Measurements from ENCODE around the gene PRKAG3.

The PRKAG3 gene

GRCh38 chr2:218823196-218823855 is 8.3 kb downstream of the PRKAG3 start:
- Histone ChIP-seq H3K79me2 (ENCODE audit: control insufficient read depth, insufficient read depth, low read length, unreplicated experiment) (no peaks in the 10 kb centered on the region), H3K27me3 (ENCODE audit: insufficient read depth, low read length) (no peaks in the 10 kb centered on the region; the same call in 1 of the 2 replicates), H3K36me3 (ENCODE audit: insufficient read depth, low read length) (no peaks in the 10 kb centered on the region), H2AFZ (ENCODE audit: low read length, unreplicated experiment) (no peak overlapping the region), H3K27ac (ENCODE audit: low read depth, low read length) (no peak overlapping the region), H3K4me1 (ENCODE audit: control insufficient read depth, insufficient read depth, low read length, unreplicated experiment) (peaks cover 3% of the 10 kb centered on the region), H3K4me3 (ENCODE audit: low read depth, low read length) (no peak overlapping the region)

GRCh38 chr2:218822622-218823021 is 9.0 kb downstream of the PRKAG3 start:
- Histone ChIP-seq H3K79me2 (ENCODE audit: control insufficient read depth, insufficient read depth, low read length, unreplicated experiment) (no peaks in the 10 kb centered on the region), H3K4me1 (ENCODE audit: control insufficient read depth, insufficient read depth, low read length, unreplicated experiment) (peaks cover 3% of the 10 kb centered on the region), H3K27ac (ENCODE audit: low read depth, low read length) (no peak overlapping the region), H3K36me3 (ENCODE audit: insufficient read depth, low read length) (no peaks in the 10 kb centered on the region), H3K4me3 (ENCODE audit: low read depth, low read length) (no peak overlapping the region), H2AFZ (ENCODE audit: low read length, unreplicated experiment) (no peak overlapping the region), H3K27me3 (ENCODE audit: insufficient read depth, low read length) (no peaks in the 10 kb centered on the region; the same call in 1 of the 2 replicates)

- Histone ChIP-seq H3K4me1 (ENCODE audit: control insufficient read depth, insufficient read depth, low read length, unreplicated experiment) (peaks cover 3% of the 10 kb centered on the region), H3K27ac (ENCODE audit: low read depth, low read length) (no peak overlapping the region), H3K27me3 (ENCODE audit: insufficient read depth, low read length) (no peaks in the 10 kb centered on the region; the same call in 1 of the 2 replicates), H2AFZ (ENCODE audit: low read length, unreplicated experiment) (no peak overlapping the region), H3K79me2 (ENCODE audit: control insufficient read depth, insufficient read depth, low read length, unreplicated experiment) (no peaks in the 10 kb centered on the region), H3K4me3 (ENCODE audit: low read depth, low read length) (no peak overlapping the region), H3K36me3 (ENCODE audit: insufficient read depth, low read length) (no peaks in the 10 kb centered on the region)
These were observed 9.9 kb downstream of the PRKAG3 start for GRCh38 chr2:218821605-218822211.

GRCh38 chr2:218820746-218821369 is 10.7 kb downstream of the PRKAG3 start:
- H2AFZ ChIP-seq (ENCODE audit: low read length, unreplicated experiment): no peak overlapping the region
- H3K4me1 ChIP-seq (ENCODE audit: control insufficient read depth, insufficient read depth, low read length, unreplicated experiment): peaks cover 3% of the 10 kb centered on the region
- no peak overlapping the region for H3K4me3 ChIP-seq (ENCODE audit: low read depth, low read length)
- H3K79me2 ChIP-seq (ENCODE audit: control insufficient read depth, insufficient read depth, low read length, unreplicated experiment): no peaks in the 10 kb centered on the region
- H3K27me3 ChIP-seq (ENCODE audit: insufficient read depth, low read length): no peaks in the 10 kb centered on the region; the same call in 1 of the 2 replicates
- H3K36me3 ChIP-seq (ENCODE audit: insufficient read depth, low read length): no peaks in the 10 kb centered on the region
- H3K27ac ChIP-seq (ENCODE audit: low read depth, low read length): no peak overlapping the region

GRCh38 chr2:218819093-218819492 is 12.5 kb downstream of the PRKAG3 start:
- H3K27ac ChIP-seq (ENCODE audit: low read depth, low read length): no peak overlapping the region
- no peaks in the 10 kb centered on the region for H3K36me3 ChIP-seq (ENCODE audit: insufficient read depth, low read length)
- H3K4me1 ChIP-seq (ENCODE audit: control insufficient read depth, insufficient read depth, low read length, unreplicated experiment): peaks cover 3% of the 10 kb centered on the region
- no peak overlapping the region for H3K4me3 ChIP-seq (ENCODE audit: low read depth, low read length)
- no peaks in the 10 kb centered on the region; the same call in 1 of the 2 replicates for H3K27me3 ChIP-seq (ENCODE audit: insufficient read depth, low read length)
- no peak overlapping the region for H2AFZ ChIP-seq (ENCODE audit: low read length, unreplicated experiment)
- H3K79me2 ChIP-seq (ENCODE audit: control insufficient read depth, insufficient read depth, low read length, unreplicated experiment): no peaks in the 10 kb centered on the region

- H3K27ac ChIP-seq (ENCODE audit: low read depth, low read length): no peak overlapping the region
- no peak overlapping the region for H3K4me3 ChIP-seq (ENCODE audit: low read depth, low read length)
- H3K4me1 ChIP-seq (ENCODE audit: control insufficient read depth, insufficient read depth, low read length, unreplicated experiment): peaks cover 3% of the 10 kb centered on the region
- H3K79me2 ChIP-seq (ENCODE audit: control insufficient read depth, insufficient read depth, low read length, unreplicated experiment): no peaks in the 10 kb centered on the region
- no peaks in the 10 kb centered on the region for H3K36me3 ChIP-seq (ENCODE audit: insufficient read depth, low read length)
- H2AFZ ChIP-seq (ENCODE audit: low read length, unreplicated experiment): no peak overlapping the region
- H3K27me3 ChIP-seq (ENCODE audit: insufficient read depth, low read length): no peaks in the 10 kb centered on the region
These were observed 15.0 kb downstream of the PRKAG3 start for GRCh38 chr2:218816561-218817011.

- Histone ChIP-seq H3K4me3 (ENCODE audit: low read depth, low read length) (no peak overlapping the region), H3K36me3 (ENCODE audit: insufficient read depth, low read length) (no peaks in the 10 kb centered on the region), H3K79me2 (ENCODE audit: control insufficient read depth, insufficient read depth, low read length, unreplicated experiment) (no peaks in the 10 kb centered on the region), H2AFZ (ENCODE audit: low read length, unreplicated experiment) (no peak overlapping the region), H3K27ac (ENCODE audit: low read depth, low read length) (no peak overlapping the region), H3K4me1 (ENCODE audit: control insufficient read depth, insufficient read depth, low read length, unreplicated experiment) (peaks cover 3% of the 10 kb centered on the region), H3K27me3 (ENCODE audit: insufficient read depth, low read length) (no peaks in the 10 kb centered on the region)
These were observed 16.0 kb downstream of the PRKAG3 start for GRCh38 chr2:218815649-218816048.

- H3K27me3 ChIP-seq (ENCODE audit: insufficient read depth, low read length): no peaks in the 10 kb centered on the region
- H3K4me3 ChIP-seq (ENCODE audit: low read depth, low read length): no peak overlapping the region
- H3K79me2 ChIP-seq (ENCODE audit: control insufficient read depth, insufficient read depth, low read length, unreplicated experiment): no peaks in the 10 kb centered on the region
- H3K4me1 ChIP-seq (ENCODE audit: control insufficient read depth, insufficient read depth, low read length, unreplicated experiment): no peaks in the 10 kb centered on the region
- H2AFZ ChIP-seq (ENCODE audit: low read length, unreplicated experiment): no peak overlapping the region
- H3K36me3 ChIP-seq (ENCODE audit: insufficient read depth, low read length): no peaks in the 10 kb centered on the region
- no peak overlapping the region for H3K27ac ChIP-seq (ENCODE audit: low read depth, low read length)
These were observed 16.4 kb downstream of the PRKAG3 start for GRCh38 chr2:218815244-218815637.

GRCh38 chr2:218814540-218815243 is 16.9 kb downstream of the PRKAG3 start:
- H3K36me3 ChIP-seq (ENCODE audit: insufficient read depth, low read length): no peaks in the 10 kb centered on the region
- no peak overlapping the region for H3K4me3 ChIP-seq (ENCODE audit: low read depth, low read length)
- no peaks in the 10 kb centered on the region for H3K79me2 ChIP-seq (ENCODE audit: control insufficient read depth, insufficient read depth, low read length, unreplicated experiment)
- H3K27ac ChIP-seq (ENCODE audit: low read depth, low read length): no peak overlapping the region
- H2AFZ ChIP-seq (ENCODE audit: low read length, unreplicated experiment): no peak overlapping the region
- no peaks in the 10 kb centered on the region for H3K27me3 ChIP-seq (ENCODE audit: insufficient read depth, low read length)
- H3K4me1 ChIP-seq (ENCODE audit: control insufficient read depth, insufficient read depth, low read length, unreplicated experiment): no peaks in the 10 kb centered on the region

- Histone ChIP-seq H3K27ac (ENCODE audit: low read depth, low read length) (no peak overlapping the region), H3K79me2 (ENCODE audit: control insufficient read depth, insufficient read depth, low read length, unreplicated experiment) (no peaks in the 10 kb centered on the region), H3K27me3 (ENCODE audit: insufficient read depth, low read length) (no peaks in the 10 kb centered on the region), H3K4me3 (ENCODE audit: low read depth, low read length) (no peak overlapping the region), H2AFZ (ENCODE audit: low read length, unreplicated experiment) (no peak overlapping the region), H3K36me3 (ENCODE audit: insufficient read depth, low read length) (no peaks in the 10 kb centered on the region), H3K4me1 (ENCODE audit: control insufficient read depth, insufficient read depth, low read length, unreplicated experiment) (no peaks in the 10 kb centered on the region)
These were observed 17.7 kb downstream of the PRKAG3 start for GRCh38 chr2:218813771-218814460.

All from ACC112 (cell line).